Astrocyte of the hippocampus (primary cell): ENCODE measurements around the gene WASHC2A.
A peak's percentile ranks its signal among the peaks of the same experiment; 100 is the strongest.
"Not testable (repeated sequence)": the region's sequence is repeated elsewhere in the genome, so short reads cannot be mapped to it uniquely, and the experiment has no call there.

ENCODE experiments used
- DNase-seq: peaks from one replicate; pipeline ENCODE4 v3.0.0; 2011; ENCODE audit warnings: low read depth, low spot score

The WASHC2A gene

GRCh38 chr10:50059946-50060345, 7.8 kb upstream of the WASHC2A start:
- peak; percentile 67 for DNase-seq

GRCh38 chr10:50061548-50061947, 6.2 kb upstream of the WASHC2A start:
- DNase-seq = not testable (repeated sequence)

- DNase-seq = no peak
Observed at GRCh38 chr10:50063100-50063499, 4.7 kb upstream of the WASHC2A start.

- DNase-seq = not testable (repeated sequence)
Observed at GRCh38 chr10:50068352-50068659, 552 bp downstream of the WASHC2A start.

- not testable (repeated sequence) for DNase-seq
Observed at GRCh38 chr10:50075139-50075538, 7.4 kb downstream of the WASHC2A start.

- DNase-seq = peak; percentile 1
Observed at GRCh38 chr10:50075544-50075943, 7.8 kb downstream of the WASHC2A start.

GRCh38 chr10:50091304-50091703, 23.6 kb downstream of the WASHC2A start:
- DNase-seq = not testable (repeated sequence)

- not testable (repeated sequence) for DNase-seq
Observed at GRCh38 chr10:50092928-50093327, 25.2 kb downstream of the WASHC2A start.

- peak; percentile 10 for DNase-seq
Observed at GRCh38 chr10:50094630-50095029, 26.9 kb downstream of the WASHC2A start.

- not testable (repeated sequence) for DNase-seq
Observed at GRCh38 chr10:50095402-50095801, 27.6 kb downstream of the WASHC2A start.

- not testable (repeated sequence) for DNase-seq
Observed at GRCh38 chr10:50096722-50097121, 29.0 kb downstream of the WASHC2A start.

- not testable (repeated sequence) for DNase-seq
Observed at GRCh38 chr10:50098645-50099044, 30.9 kb downstream of the WASHC2A start.

GRCh38 chr10:50101139-50101582, 33.4 kb downstream of the WASHC2A start:
- not testable (repeated sequence) for DNase-seq

- not testable (repeated sequence) for DNase-seq
Observed at GRCh38 chr10:50101747-50102146, 34.0 kb downstream of the WASHC2A start.

GRCh38 chr10:50102267-50102666, 34.5 kb downstream of the WASHC2A start:
- peak; percentile 2 for DNase-seq

GRCh38 chr10:50108999-50109698, 41.4 kb downstream of the WASHC2A start:
- DNase-seq = not testable (repeated sequence)

GRCh38 chr10:50112419-50113112, 44.8 kb downstream of the WASHC2A start:
- not testable (repeated sequence) for DNase-seq

- not testable (repeated sequence) for DNase-seq
Observed at GRCh38 chr10:50126765-50127164, 59.0 kb downstream of the WASHC2A start.

- DNase-seq = not testable (repeated sequence)
Observed at GRCh38 chr10:50127770-50128292, 60.1 kb downstream of the WASHC2A start.

GRCh38 chr10:50131245-50131965, 63.7 kb downstream of the WASHC2A start:
- not testable (repeated sequence) for DNase-seq

GRCh38 chr10:50132322-50132721, 64.6 kb downstream of the WASHC2A start:
- not testable (repeated sequence) for DNase-seq

- not testable (repeated sequence) for DNase-seq
Observed at GRCh38 chr10:50132841-50133240, 65.1 kb downstream of the WASHC2A start.
